Measurements from ENCODE around the gene NUP93.

Gene NUP93

GRCh38 chr16:56824804-56825203 is 94.9 kb downstream of the NUP93 start:
- DNase-seq = no peak

- DNase-seq = no peak
Observed at GRCh38 chr16:56825826-56826225, 95.9 kb downstream of the NUP93 start.

GRCh38 chr16:56828647-56829046 is 98.7 kb downstream of the NUP93 start:
- no peak for DNase-seq

- no peak for DNase-seq
Observed at GRCh38 chr16:56830669-56831068, 100.7 kb downstream of the NUP93 start.

- DNase-seq = no peak
Observed at GRCh38 chr16:56832768-56833167, 102.8 kb downstream of the NUP93 start.

GRCh38 chr16:56833243-56833970 is 103.5 kb downstream of the NUP93 start:
- no peak for DNase-seq

- DNase-seq = no peak
Observed at GRCh38 chr16:56835320-56835719, 105.4 kb downstream of the NUP93 start.

GRCh38 chr16:56836410-56837230 is 106.7 kb downstream of the NUP93 start:
- no peak for DNase-seq

- no peak for DNase-seq
Observed at GRCh38 chr16:56838622-56839337, 108.9 kb downstream of the NUP93 start.

GRCh38 chr16:56841233-56841632 is 111.3 kb downstream of the NUP93 start:
- DNase-seq = no peak

GRCh38 chr16:56841659-56842058 is 111.7 kb downstream of the NUP93 start:
- no peak for DNase-seq

- no peak for DNase-seq
Observed at GRCh38 chr16:56842133-56842532, 112.2 kb downstream of the NUP93 start.

- no peak for DNase-seq
Observed at GRCh38 chr16:56844056-56844455, 114.1 kb downstream of the NUP93 start.

GRCh38 chr16:56847173-56847910 is 117.4 kb downstream of the NUP93 start:
- DNase-seq = no peak

GRCh38 chr16:56848029-56848936 is 118.4 kb downstream of the NUP93 start:
- no peak for DNase-seq

GRCh38 chr16:56848955-56849689 is 119.2 kb downstream of the NUP93 start:
- no peak for DNase-seq

GRCh38 chr16:56849690-56850680 is 120.1 kb downstream of the NUP93 start:
- DNase-seq = no peak

GRCh38 chr16:56851671-56852400 is 121.9 kb downstream of the NUP93 start:
- DNase-seq = no peak

GRCh38 chr16:56852401-56852730 is 122.4 kb downstream of the NUP93 start:
- no peak for DNase-seq

All from NCI-H146 (cell line).